Astrocyte of the spinal cord (primary cell): ENCODE results near the gene TMEM267.
A peak's percentile ranks its signal among the peaks of the same experiment; 100 is the strongest.

Experiments used
- DNase-seq: peaks from one replicate; pipeline ENCODE4 v3.0.0; 2011; ENCODE audit warnings: low read depth, low spot score
- H3K4me3 ChIP-seq: 2 replicates; pipeline ENCODE4 v1.5.1; 2011; ENCODE audit warnings: low read depth, mild to moderate bottlenecking, low read length, moderate library complexity
- CTCF ChIP-seq: IDR thresholded peaks from 2 replicates; pipeline ENCODE4 v1.5.1; 2012; ENCODE audit warnings: low read depth, mild to moderate bottlenecking, low read length, inconsistent platforms
- in situ Hi-C: cut with HindIII; loops from 2 replicates; pipeline ENCODE4 v1.10.0; 2017; ENCODE audit warnings: low sequenced_read_pairs

The TMEM267 gene

GRCh38 chr5:43420241-43420640, 63.4 kb downstream of the TMEM267 start:
- no peak overlapping the region for H3K4me3 ChIP-seq
- peak; percentile 13 for DNase-seq
- in situ Hi-C loops = no loop called here
- no peak for TF ChIP-seq CTCF

GRCh38 chr5:43418561-43418960, 65.1 kb downstream of the TMEM267 start:
- in situ Hi-C loops = no loop called here
- DNase-seq = no peak
- H3K4me3 ChIP-seq = no peak overlapping the region
- TF ChIP-seq CTCF = no peak

- DNase-seq = no peak
- H3K4me3 ChIP-seq = no peak overlapping the region
- in situ Hi-C loops = no loop called here
- no peak for TF ChIP-seq CTCF
Measured at GRCh38 chr5:43416803-43417394, 66.8 kb downstream of the TMEM267 start.

GRCh38 chr5:43415935-43416802, 67.5 kb downstream of the TMEM267 start:
- no peak overlapping the region for H3K4me3 ChIP-seq
- in situ Hi-C loops = no loop called here
- no peak for DNase-seq
- no peak for TF ChIP-seq CTCF

GRCh38 chr5:43413966-43414365, 69.7 kb downstream of the TMEM267 start:
- no peak overlapping the region for H3K4me3 ChIP-seq
- in situ Hi-C loops = no loop called here
- TF ChIP-seq CTCF = no peak
- DNase-seq = no peak

GRCh38 chr5:43412644-43413043, 71.0 kb downstream of the TMEM267 start:
- H3K4me3 ChIP-seq = no peak overlapping the region
- in situ Hi-C loops = no loop called here
- TF ChIP-seq CTCF = no peak
- no peak for DNase-seq
